ENCODE results near the gene ARL6IP5. TPM values are rescaled to one million over a fixed set of nuclear protein-coding genes. Genes with fewer than 3 reads are reported as not detected.

ARL6IP5 gene
- total RNA-seq, 2 donors from 2014 or later = 34.6 to 73.9 TPM

DNA sequence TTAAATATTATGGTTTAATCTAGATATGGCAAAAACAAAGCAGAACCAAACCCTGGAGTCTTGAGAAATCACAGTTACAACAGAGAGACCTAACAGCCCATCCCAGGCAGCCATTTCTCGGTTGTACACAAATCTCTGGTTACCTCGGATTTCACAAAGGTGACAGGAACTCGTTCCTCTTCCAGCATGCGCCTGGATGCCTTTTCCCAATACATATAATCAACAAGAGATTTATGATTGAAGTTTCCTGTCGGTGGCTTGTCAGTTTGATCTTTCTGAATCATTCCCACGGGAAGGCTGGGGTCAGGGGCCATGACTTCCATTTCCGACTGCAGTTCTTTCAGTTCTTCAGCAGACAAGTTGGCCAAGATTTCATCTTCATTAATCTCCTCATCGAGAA lies 37.2 kb downstream of the ARL6IP5 start:
- intact Hi-C loops (cut with DNase I) = no loop called here
- no peak overlapping the region for H3K27ac ChIP-seq
- no peak for ATAC-seq

GRCh38 chr3:69122403-69122802 lies 37.7 kb downstream of the ARL6IP5 start, which contains the start of gene LMOD3:
Gene LMOD3 (minus strand): TSS chr3:69122595. CDS start chr3:69122386, 209 bp downstream.
- Histone ChIP-seq H3K27me3 (no peaks in the 10 kb centered on the region), H3K27ac (no peak within 1 kb of the TSS), H3K4me3 (no peak within 1 kb of the TSS), H3K4me1 (no peaks in the 10 kb centered on the region), H3K36me3 (replicated peaks in 1 of 2; ENCODE audit: insufficient read depth in 1 of 2, low read depth in 2 of 2) (no peaks in the 10 kb centered on the region), H3K9me3 (no peaks in the 10 kb centered on the region)
- TF ChIP-seq CTCF (IDR thresholded peaks at IDR 0.05) (no peak), POLR2A (IDR thresholded peaks at IDR 0.05) (no peak)
- intact Hi-C loops (cut with DNase I) = no loop called here
- ATAC-seq (no peak), DNase-seq (no peak)
- 73 to 78% methylated on average over 3 of the region's 3 CpGs for WGBS, 2 donors

More for the DNA sequence above, 37.2 kb downstream of the ARL6IP5 start:
- H3K4me3 ChIP-seq = no peak overlapping the region
- WGBS, 2 donors = 52 to 58% methylated on average over 8 of the region's 8 CpGs
- no peaks in the 10 kb centered on the region for H3K36me3 ChIP-seq (replicated peaks in 1 of 2; ENCODE audit: insufficient read depth in 1 of 2, low read depth in 2 of 2)
- no peaks in the 10 kb centered on the region for H3K9me3 ChIP-seq
- H3K27me3 ChIP-seq = no peaks in the 10 kb centered on the region
- H3K4me1 ChIP-seq = peaks cover 2% of the 10 kb centered on the region
- TF ChIP-seq POLR2A (IDR thresholded peaks at IDR 0.05) (no peak), CTCF (IDR thresholded peaks at IDR 0.05) (no peak)
- no peak for DNase-seq

- H3K27ac ChIP-seq = no peak overlapping the region
- DNase-seq (no peak), ATAC-seq (no peak)
- H3K9me3 ChIP-seq = no peaks in the 10 kb centered on the region
- 78 to 86% methylated on average over 3 of the region's 3 CpGs for WGBS, 2 donors
- TF ChIP-seq CTCF (IDR thresholded peaks at IDR 0.05) = no peak
- intact Hi-C loops (cut with DNase I) = no loop called here
- no peak overlapping the region for H3K4me3 ChIP-seq
- no peaks in the 10 kb centered on the region for H3K36me3 ChIP-seq (replicated peaks in 1 of 2; ENCODE audit: insufficient read depth in 1 of 2, low read depth in 2 of 2)
- no peaks in the 10 kb centered on the region for H3K4me1 ChIP-seq
- no peaks in the 10 kb centered on the region for H3K27me3 ChIP-seq
These were observed 41.5 kb downstream of the ARL6IP5 start for GRCh38 chr3:69126216-69126615.

GRCh38 chr3:69126999-69127398 lies 42.3 kb downstream of the ARL6IP5 start:
- Histone ChIP-seq H3K9me3 (no peaks in the 10 kb centered on the region), H3K27ac (no peak overlapping the region), H3K36me3 (replicated peaks in 1 of 2; ENCODE audit: insufficient read depth in 1 of 2, low read depth in 2 of 2) (no peaks in the 10 kb centered on the region), H3K4me1 (no peaks in the 10 kb centered on the region), H3K4me3 (no peak overlapping the region), H3K27me3 (no peaks in the 10 kb centered on the region)
- WGBS, 2 donors = 69 to 86% methylated on average over 2 of the region's 2 CpGs
- no peak for ATAC-seq
- no peak for DNase-seq
- TF ChIP-seq POLR2A (IDR thresholded peaks at IDR 0.05) (no peak), CTCF (IDR thresholded peaks at IDR 0.05) (no peak)
- intact Hi-C loops (cut with DNase I) = no loop called here

- H3K4me3 ChIP-seq = no peak overlapping the region
- ATAC-seq = no peak
- no peaks in the 10 kb centered on the region for H3K4me1 ChIP-seq
- H3K27me3 ChIP-seq = no peaks in the 10 kb centered on the region
- H3K36me3 ChIP-seq (replicated peaks in 1 of 2; ENCODE audit: insufficient read depth in 1 of 2, low read depth in 2 of 2) = no peaks in the 10 kb centered on the region
- intact Hi-C loops (cut with DNase I) = no loop called here
- no peak overlapping the region for H3K27ac ChIP-seq
- DNase-seq = no peak
- no peaks in the 10 kb centered on the region for H3K9me3 ChIP-seq
- TF ChIP-seq CTCF (IDR thresholded peaks at IDR 0.05) (no peak), POLR2A (IDR thresholded peaks at IDR 0.05) (no peak)
These were observed 43.8 kb downstream of the ARL6IP5 start for GRCh38 chr3:69128509-69128908.
